ENCODE data around the gene SLC35E4.

Gene SLC35E4

DNA sequence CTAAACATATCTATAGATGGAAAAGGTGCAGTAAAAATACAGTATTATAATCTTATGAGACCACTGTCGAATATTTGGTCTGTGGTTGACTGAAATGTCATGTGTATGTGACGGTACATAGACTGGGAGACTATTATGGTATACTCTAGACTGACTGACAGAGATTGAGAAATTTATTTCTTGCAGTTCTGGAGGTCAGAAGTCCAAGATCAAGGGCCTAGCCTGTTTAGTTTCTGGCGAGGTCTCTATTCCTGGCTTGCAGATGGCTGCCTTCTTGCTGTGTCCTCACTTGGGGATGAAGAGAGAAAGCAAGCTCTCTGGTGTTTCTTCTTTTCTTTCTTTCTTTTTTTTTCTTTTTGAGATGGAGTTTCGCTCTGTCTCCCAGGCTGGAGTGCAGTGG, 51.8 kb downstream of the SLC35E4 start:
- no peak overlapping the region for H3K27ac ChIP-seq (ENCODE audit: low read length)
- no peaks in the 10 kb centered on the region for H3K9me3 ChIP-seq (ENCODE audit: insufficient read depth, low read length, severe bottlenecking)
- TF ChIP-seq, protein P1, sequence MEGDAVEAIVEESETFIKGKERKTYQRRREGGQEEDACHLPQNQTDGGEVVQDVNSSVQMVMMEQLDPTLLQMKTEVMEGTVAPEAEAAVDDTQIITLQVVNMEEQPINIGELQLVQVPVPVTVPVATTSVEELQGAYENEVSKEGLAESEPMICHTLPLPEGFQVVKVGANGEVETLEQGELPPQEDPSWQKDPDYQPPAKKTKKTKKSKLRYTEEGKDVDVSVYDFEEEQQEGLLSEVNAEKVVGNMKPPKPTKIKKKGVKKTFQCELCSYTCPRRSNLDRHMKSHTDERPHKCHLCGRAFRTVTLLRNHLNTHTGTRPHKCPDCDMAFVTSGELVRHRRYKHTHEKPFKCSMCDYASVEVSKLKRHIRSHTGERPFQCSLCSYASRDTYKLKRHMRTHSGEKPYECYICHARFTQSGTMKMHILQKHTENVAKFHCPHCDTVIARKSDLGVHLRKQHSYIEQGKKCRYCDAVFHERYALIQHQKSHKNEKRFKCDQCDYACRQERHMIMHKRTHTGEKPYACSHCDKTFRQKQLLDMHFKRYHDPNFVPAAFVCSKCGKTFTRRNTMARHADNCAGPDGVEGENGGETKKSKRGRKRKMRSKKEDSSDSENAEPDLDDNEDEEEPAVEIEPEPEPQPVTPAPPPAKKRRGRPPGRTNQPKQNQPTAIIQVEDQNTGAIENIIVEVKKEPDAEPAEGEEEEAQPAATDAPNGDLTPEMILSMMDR (IDR thresholded peaks at IDR 0.05; ENCODE audit: borderline replicate concordance, extremely low read depth, low read length, poor library complexity, severe bottlenecking) = no peak
- no peak for TF ChIP-seq EZH2 (IDR thresholded peaks at IDR 0.05; ENCODE audit: borderline replicate concordance, low read depth, low read length, severe bottlenecking)
- no peaks in the 10 kb centered on the region for H3K4me1 ChIP-seq (ENCODE audit: insufficient read depth, low read length)
- no peak overlapping the region for H2AFZ ChIP-seq (ENCODE audit: low read depth, low read length)
- no peak overlapping the region for H3K4me2 ChIP-seq (ENCODE audit: insufficient read depth, low read length)
- 0 out of 2 replicates have a peak, but pooled peaks cover 3% of the 10 kb centered on the region for H4K20me1 ChIP-seq (ENCODE audit: insufficient read depth, low read length)
- no peak overlapping the region for H3K4me3 ChIP-seq (ENCODE audit: low read depth in 1 of 2, low read length in 2 of 2)
- no peak overlapping the region for H3K9ac ChIP-seq (ENCODE audit: low read depth, low read length)
- DNase-seq = no peak
- no peaks in the 10 kb centered on the region for H3K36me3 ChIP-seq (ENCODE audit: insufficient read depth, low read length)
- H3K27me3 ChIP-seq (ENCODE audit: insufficient read depth, low read length, poor library complexity) = peaks cover 4% of the 10 kb centered on the region
- no peak for ATAC-seq (ENCODE audit: insufficient read depth, low read depth)
- H3K79me2 ChIP-seq (ENCODE audit: insufficient read depth, low read length) = no peaks in the 10 kb centered on the region

DNA sequence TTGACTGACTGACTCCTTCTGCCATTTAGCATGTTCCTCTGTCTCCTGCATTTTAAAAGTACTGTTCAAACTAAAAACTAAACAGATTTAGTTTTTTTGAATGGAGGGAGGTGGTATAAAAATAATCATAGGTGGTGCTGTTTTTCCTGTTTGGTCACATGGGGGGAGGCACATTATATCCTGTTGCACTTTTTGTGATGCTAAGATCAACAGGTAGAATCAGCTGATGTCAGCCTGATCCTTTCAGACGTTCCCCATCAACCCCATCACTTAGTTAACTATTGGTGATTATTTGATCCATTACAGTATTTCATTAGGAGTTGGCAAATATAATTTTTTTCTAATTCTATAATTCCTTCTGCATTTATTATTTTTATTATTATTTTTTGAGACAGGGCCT, 54.0 kb downstream of the SLC35E4 start:
- Histone ChIP-seq H3K4me2 (ENCODE audit: insufficient read depth, low read length) (no peak overlapping the region), H3K9me3 (ENCODE audit: insufficient read depth, low read length, severe bottlenecking) (no peaks in the 10 kb centered on the region), H3K27ac (ENCODE audit: low read length) (no peak overlapping the region), H3K36me3 (ENCODE audit: insufficient read depth, low read length) (no peaks in the 10 kb centered on the region), H3K4me3 (ENCODE audit: low read depth in 1 of 2, low read length in 2 of 2) (no peak overlapping the region), H3K27me3 (ENCODE audit: insufficient read depth, low read length, poor library complexity) (peaks cover 8% of the 10 kb centered on the region), H3K4me1 (ENCODE audit: insufficient read depth, low read length) (no peaks in the 10 kb centered on the region), H2AFZ (ENCODE audit: low read depth, low read length) (no peak overlapping the region), H3K79me2 (ENCODE audit: insufficient read depth, low read length) (no peaks in the 10 kb centered on the region), H3K9ac (ENCODE audit: low read depth, low read length) (no peak overlapping the region), H4K20me1 (ENCODE audit: insufficient read depth, low read length) (no peaks in the 10 kb centered on the region)
- ATAC-seq (ENCODE audit: insufficient read depth, low read depth) (no peak), DNase-seq (no peak)
- no peak for TF ChIP-seq EZH2 (IDR thresholded peaks at IDR 0.05; ENCODE audit: borderline replicate concordance, low read depth, low read length, severe bottlenecking)
- TF ChIP-seq, protein P1 (IDR thresholded peaks at IDR 0.05; ENCODE audit: borderline replicate concordance, extremely low read depth, low read length, poor library complexity, severe bottlenecking) = no peak

DNA sequence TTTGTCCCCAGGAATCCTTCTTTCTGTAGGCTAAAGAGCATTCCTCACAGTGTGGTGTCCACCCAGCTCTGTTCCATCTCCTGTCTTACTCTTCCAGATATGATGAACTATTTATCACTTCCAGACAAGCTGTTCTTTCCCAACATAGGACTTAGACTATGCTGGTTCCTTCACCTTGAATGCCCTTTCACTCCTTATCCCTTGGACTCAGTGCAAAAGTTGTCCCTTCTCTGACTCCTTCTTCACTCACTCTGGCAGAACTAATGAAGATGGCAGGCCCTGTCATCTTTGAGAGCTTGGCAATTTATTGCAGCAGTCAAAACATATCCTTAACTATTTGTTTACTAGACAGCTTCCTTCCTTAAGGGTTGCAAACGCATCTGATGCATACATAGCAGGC, 55.6 kb downstream of the SLC35E4 start:
- no peaks in the 10 kb centered on the region for H4K20me1 ChIP-seq (ENCODE audit: insufficient read depth, low read length)
- H3K4me2 ChIP-seq (ENCODE audit: insufficient read depth, low read length) = no peak overlapping the region
- TF ChIP-seq, protein P1 (IDR thresholded peaks at IDR 0.05; ENCODE audit: borderline replicate concordance, extremely low read depth, low read length, poor library complexity, severe bottlenecking) = no peak
- no peak overlapping the region for H3K4me3 ChIP-seq (ENCODE audit: low read depth in 1 of 2, low read length in 2 of 2)
- H3K27me3 ChIP-seq (ENCODE audit: insufficient read depth, low read length, poor library complexity) = peaks cover 8% of the 10 kb centered on the region
- no peaks in the 10 kb centered on the region for H3K4me1 ChIP-seq (ENCODE audit: insufficient read depth, low read length)
- H2AFZ ChIP-seq (ENCODE audit: low read depth, low read length) = no peak overlapping the region
- no peaks in the 10 kb centered on the region for H3K36me3 ChIP-seq (ENCODE audit: insufficient read depth, low read length)
- H3K27ac ChIP-seq (ENCODE audit: low read length) = no peak overlapping the region
- no peak for ATAC-seq (ENCODE audit: insufficient read depth, low read depth)
- no peaks in the 10 kb centered on the region for H3K79me2 ChIP-seq (ENCODE audit: insufficient read depth, low read length)
- H3K9ac ChIP-seq (ENCODE audit: low read depth, low read length) = no peak overlapping the region
- no peaks in the 10 kb centered on the region for H3K9me3 ChIP-seq (ENCODE audit: insufficient read depth, low read length, severe bottlenecking)
- no peak for DNase-seq

DNA sequence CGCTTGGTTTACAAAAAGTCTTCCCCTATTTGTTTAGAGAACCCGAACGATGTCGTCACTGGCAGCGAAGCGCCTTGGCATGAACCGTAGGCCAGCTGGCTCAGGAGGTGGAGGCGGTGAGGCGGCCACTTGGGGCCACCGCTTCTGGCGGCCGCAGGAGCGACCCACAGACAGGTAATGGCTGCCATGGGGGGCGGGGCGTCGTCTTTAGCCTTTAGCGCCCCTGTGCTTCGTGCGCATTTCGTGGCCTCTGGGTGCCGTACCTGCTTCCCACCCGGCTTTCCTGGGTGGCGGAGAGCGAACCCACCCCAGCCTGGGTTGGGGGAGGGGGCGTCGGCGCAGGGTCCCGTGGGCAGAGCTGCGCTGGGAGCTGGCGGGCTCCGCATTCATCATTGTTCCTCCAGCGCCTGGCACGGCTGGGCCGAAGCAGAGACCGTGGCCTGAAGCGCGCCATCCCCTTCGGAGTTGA, 58.6 kb downstream of the SLC35E4 start:
- Histone ChIP-seq H3K4me3 (ENCODE audit: low read depth in 1 of 2, low read length in 2 of 2) (no peak overlapping the region), H3K27me3 (ENCODE audit: insufficient read depth, low read length, poor library complexity) (peaks cover 15% of the 10 kb centered on the region), H3K79me2 (ENCODE audit: insufficient read depth, low read length) (no peaks in the 10 kb centered on the region), H2AFZ (ENCODE audit: low read depth, low read length) (no peak overlapping the region), H3K36me3 (ENCODE audit: insufficient read depth, low read length) (no peaks in the 10 kb centered on the region), H3K4me1 (ENCODE audit: insufficient read depth, low read length) (no peaks in the 10 kb centered on the region), H3K4me2 (ENCODE audit: insufficient read depth, low read length) (no peak overlapping the region), H3K9ac (ENCODE audit: low read depth, low read length) (no peak overlapping the region), H4K20me1 (ENCODE audit: insufficient read depth, low read length) (no peaks in the 10 kb centered on the region), H3K27ac (ENCODE audit: low read length) (no peak overlapping the region), H3K9me3 (ENCODE audit: insufficient read depth, low read length, severe bottlenecking) (no peaks in the 10 kb centered on the region)
- DNase-seq = no peak
- no peak for ATAC-seq (ENCODE audit: insufficient read depth, low read depth)
- TF ChIP-seq, protein P1 (IDR thresholded peaks at IDR 0.05; ENCODE audit: borderline replicate concordance, extremely low read depth, low read length, poor library complexity, severe bottlenecking) = no peak
- no peak for TF ChIP-seq EZH2 (IDR thresholded peaks at IDR 0.05; ENCODE audit: borderline replicate concordance, low read depth, low read length, severe bottlenecking)
